SK-N-SH (cell line): ENCODE data around the gene TANGO6. TPM values are rescaled to one million over a fixed set of nuclear protein-coding genes. Genes with fewer than 3 reads are reported as not detected.

ENCODE experiments used
- CTCF ChIA-PET: fragments of 300-600, 350-600 bp; formaldehyde crosslinking; extraction: SDS; loops from one replicate; lab custom pipeline; 2021; lab: Yijun Ruan, JAX
- POLR2A ChIA-PET: fragments of 350-600 bp; sonication (Branson Sonifier 250); formaldehyde crosslinking; extraction: SDS; loops from one replicate; lab custom pipeline; 2020; ENCODE audit warnings: antibody characterized with exemption, inconsistent platforms; lab: Yijun Ruan, JAX
- DNase-seq: peaks from one replicate; pipeline ENCODE4 v3.0.0; 2012
- H2AFZ ChIP-seq: fragments of 200-600 bp; sonication (generic); 2 replicates; pipeline ENCODE4 v1.8.1; 2016; ENCODE audit warnings: antibody characterized with exemption, mild to moderate bottlenecking, low read depth
- H3F3A ChIP-seq: fragments of 200-600 bp; sonication (generic); replicated peaks from 2 replicates; pipeline ENCODE3; 2016; ENCODE audit warnings: antibody characterized with exemption, mild to moderate bottlenecking; ENCODE audit not compliant: insufficient read depth
- H3K27ac ChIP-seq, 2 experiments: fragments of 200-500 bp in 1 of 2; fragments of 200-600 bp in 1 of 2; sonication (Bioruptor generic) in 1 of 2; sonication (generic), shearing (Covaris generic) in 1 of 2; 2 replicates each; pipeline versions ENCODE4 v1.5.1 to v1.6.1; 2014 to 2016; ENCODE audit warnings: low read depth in 2 of 2, inconsistent platforms in 1 of 2, low read length in 1 of 2, mild to moderate bottlenecking in 1 of 2, mixed read lengths in 1 of 2
- H3K27me3 ChIP-seq: fragments of 200-600 bp; sonication (generic), shearing (Covaris generic); 2 replicates; pipeline ENCODE4 v1.6.1; 2016; ENCODE audit warnings: mixed run types; ENCODE audit not compliant: insufficient read depth
- H3K36me3 ChIP-seq, 2 experiments: fragments of 200-500 bp in 1 of 2; fragments of 200-600 bp in 1 of 2; sonication (Bioruptor generic) in 1 of 2; sonication (generic) in 1 of 2; replicated peaks in 1 of 2; 2 replicates each; pipeline versions ENCODE3 to v1.5.1; 2014 to 2016; ENCODE audit warnings: low read length in 1 of 2, mild to moderate bottlenecking in 1 of 2; ENCODE audit not compliant: insufficient read depth in 2 of 2, control insufficient read depth in 1 of 2
- H3K4me1 ChIP-seq, 2 experiments: fragments of 200-500 bp in 1 of 2; fragments of 200-600 bp in 1 of 2; sonication (Bioruptor generic) in 1 of 2; sonication (generic), shearing (Covaris generic) in 1 of 2; 2 replicates each; pipeline versions ENCODE4 v1.5.1 to v1.6.1; 2014 to 2016; ENCODE audit warnings: low read depth in 1 of 2, low read length in 1 of 2, mixed run types in 1 of 2; ENCODE audit not compliant: insufficient read depth in 2 of 2, control insufficient read depth in 1 of 2
- H3K4me2 ChIP-seq: fragments of 200-600 bp; sonication (generic), shearing (Covaris generic); 2 replicates; pipeline ENCODE4 v1.6.1; 2017; ENCODE audit warnings: mixed run types
- H3K4me3 ChIP-seq, 2 experiments: fragments of 200-500 bp in 1 of 2; fragments of 200-600 bp in 1 of 2; sonication (Bioruptor generic) in 1 of 2; sonication (generic), shearing (Covaris generic) in 1 of 2; 2 replicates each; pipeline versions ENCODE4 v1.5.1 to v1.8.1; 2014 to 2016; ENCODE audit warnings: low read depth in 2 of 2, inconsistent platforms in 1 of 2, low read length in 1 of 2, mild to moderate bottlenecking in 1 of 2, mixed read lengths in 1 of 2, moderate library complexity in 1 of 2
- H3K79me2 ChIP-seq: fragments of 200-600 bp; sonication (generic); 2 replicates; pipeline ENCODE4 v1.8.1; 2017; ENCODE audit warnings: mild to moderate bottlenecking; ENCODE audit not compliant: insufficient read depth
- H3K9ac ChIP-seq: fragments of 200-600 bp; sonication (generic); 2 replicates; pipeline ENCODE4 v1.6.1; 2017; ENCODE audit warnings: mixed run types
- H3K9me2 ChIP-seq: fragments of 200-600 bp; sonication (generic); 2 replicates; pipeline ENCODE4 v1.6.1; 2017; ENCODE audit warnings: mixed run types
- H3K9me3 ChIP-seq: fragments of 200-600 bp; sonication (generic); 2 replicates; pipeline ENCODE4 v1.6.1; 2017; ENCODE audit warnings: mixed run types, mild to moderate bottlenecking, moderate library complexity
- H4K20me1 ChIP-seq: fragments of 200-600 bp; sonication (generic); 2 replicates; pipeline ENCODE4 v1.6.1; 2017; ENCODE audit warnings: mild to moderate bottlenecking, mixed run types; ENCODE audit not compliant: insufficient read depth
- ELF1 ChIP-seq: IDR thresholded peaks from 2 replicates; pipeline ENCODE4 v1.4.0; 2012
- EP300 ChIP-seq, 2 experiments: IDR thresholded peaks; 2 replicates each; pipeline versions ENCODE4 v1.4.0 to v1.6.1; 2012; ENCODE audit warnings: borderline replicate concordance in 1 of 2, low read depth in 1 of 2, low read length in 1 of 2
- FOSL2 ChIP-seq: IDR thresholded peaks from 2 replicates; pipeline ENCODE4 v1.4.0; 2012; ENCODE audit warnings: low read depth, mild to moderate bottlenecking, moderate library complexity, borderline replicate concordance
- FOXJ3 ChIP-seq: sonication (generic); formaldehyde crosslinking; IDR thresholded peaks from 2 replicates; pipeline ENCODE4 v1.5.1; 2020; ENCODE audit warnings: mild to moderate bottlenecking, missing genetic modification reagents
- GATA2 ChIP-seq: sonication (generic); formaldehyde crosslinking; IDR thresholded peaks from 2 replicates; pipeline ENCODE4 v1.5.0; 2020; ENCODE audit warnings: mild to moderate bottlenecking, missing genetic modification reagents
- JUND ChIP-seq: IDR thresholded peaks from 2 replicates; pipeline ENCODE4 v1.4.0; 2012
- MXI1 ChIP-seq: IDR thresholded peaks from 2 replicates; pipeline ENCODE4 v1.6.1; 2012; ENCODE audit warnings: mild to moderate bottlenecking, low read depth, low read length, improper control_type of control experiment
- NFIC ChIP-seq: IDR thresholded peaks from 2 replicates; pipeline ENCODE4 v1.4.0; 2012; ENCODE audit warnings: borderline replicate concordance
- NRF1 ChIP-seq: IDR thresholded peaks from 2 replicates; pipeline ENCODE4 v1.6.1; 2012; ENCODE audit warnings: low read depth, mild to moderate bottlenecking, low read length
- RAD21 ChIP-seq: IDR thresholded peaks from 2 replicates; pipeline ENCODE4 v1.6.1; 2012; ENCODE audit warnings: mild to moderate bottlenecking, low read length
- RFX5 ChIP-seq: IDR thresholded peaks from 2 replicates; pipeline ENCODE4 v1.6.1; 2012; ENCODE audit warnings: mild to moderate bottlenecking, improper control_type of control experiment, low read length
- RXRA ChIP-seq: IDR thresholded peaks from 2 replicates; pipeline ENCODE4 v1.4.0; 2012; ENCODE audit warnings: low read depth, mild to moderate bottlenecking, borderline replicate concordance
- SMC3 ChIP-seq: IDR thresholded peaks from 2 replicates; pipeline ENCODE4 v1.6.1; 2012; ENCODE audit warnings: low read depth, low read length, improper control_type of control experiment
- TAF1 ChIP-seq: IDR thresholded peaks from 2 replicates; pipeline ENCODE4 v1.6.1; 2012; ENCODE audit warnings: low read depth, mild to moderate bottlenecking, low read length, moderate library complexity, borderline replicate concordance
- TCF12 ChIP-seq: IDR thresholded peaks from 2 replicates; pipeline ENCODE4 v1.4.0; 2012
- TEAD4 ChIP-seq: IDR thresholded peaks from 2 replicates; pipeline ENCODE4 v1.4.0; 2012; ENCODE audit warnings: mild to moderate bottlenecking, borderline replicate concordance; ENCODE audit not compliant: insufficient read depth
- WGBS: methylation state at CpG from one replicate; pipeline ENCODE4 v1.1.6; 2017; ENCODE audit warnings: low lambda C conversion rate; 5-methylcytosine and 5-hydroxymethylcytosine counted together
- polyA plus RNA-seq, 3 experiments: library from polyadenylated mRNA; depleted of rRNA; stranded (reverse); fragments of >200 nt; gene quantifications; 2 replicates each; pipeline ENCODE4 v1.2.3, GENCODE V29; 2012
- TF ChIP-seq, protein P1 (sequence below): IDR thresholded peaks from 2 replicates; pipeline ENCODE4 v1.4.0; 2012; ENCODE audit warnings: low read depth
- TF ChIP-seq, protein P2 (sequence below): IDR thresholded peaks from 2 replicates; pipeline ENCODE4 v1.4.0; 2012; ENCODE audit warnings: low read depth, borderline replicate concordance
- TF ChIP-seq, protein P3 (sequence below): IDR thresholded peaks from 2 replicates; pipeline ENCODE4; 2012

The TANGO6 gene
- polyA plus RNA-seq, 1 of the 3 experiments (the other 2 are of a cell fraction) = 5.5 TPM

DNA sequence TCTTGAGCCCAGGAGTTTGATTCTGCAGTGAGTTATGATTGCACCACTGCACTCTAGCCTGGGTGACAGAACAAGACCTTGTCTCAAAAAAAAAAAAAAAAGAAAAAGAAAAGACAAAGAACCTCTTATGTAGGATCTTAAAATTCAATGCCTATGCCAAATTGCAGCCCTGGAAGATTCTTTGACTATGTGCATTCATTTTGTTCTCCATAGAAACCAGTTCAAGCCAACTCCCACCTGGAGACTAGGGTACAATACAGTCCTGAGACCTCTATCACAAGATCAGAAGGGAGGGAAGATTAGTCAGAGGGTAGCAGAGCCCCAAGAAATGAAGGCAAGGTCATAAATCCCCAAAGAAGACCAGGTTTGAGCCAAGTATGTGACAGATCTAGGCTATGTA lies 171.5 kb downstream of the TANGO6 start:
- ChIA-PET CTCF (no interaction called here), POLR2A (no interaction called here)
- H3K36me3 ChIP-seq = no peaks in the 10 kb centered on the region
- H3F3A ChIP-seq = peaks cover 12% of the 10 kb centered on the region
- no peak overlapping the region for H3K27ac ChIP-seq
- no peaks in the 10 kb centered on the region for H3K27me3 ChIP-seq
- no peak overlapping the region for H3K9ac ChIP-seq
- no peaks in the 10 kb centered on the region for H4K20me1 ChIP-seq
- no peaks in the 10 kb centered on the region for H3K79me2 ChIP-seq
- peaks cover 3 to 10% of the 10 kb centered on the region in 2 experiments; a peak in 2 of 4 replicates for H3K4me1 ChIP-seq
- no peaks in the 10 kb centered on the region for H3K9me3 ChIP-seq
- DNase-seq = no peak
- no peaks in the 10 kb centered on the region for H3K9me2 ChIP-seq
- no peak overlapping the region for H3K4me3 ChIP-seq
- H3K4me2 ChIP-seq = no peak overlapping the region
- H2AFZ ChIP-seq = no peak overlapping the region
- TF ChIP-seq RAD21 (no peak), FOXJ3 (CRISPR knock-in tag) (no peak), GATA2 (CRISPR knock-in tag) (no peak), EP300 (IDR thresholded peaks at IDR 0.05; ENCODE audit: borderline replicate concordance in 1 of 2, low read depth in 1 of 2, low read length in 1 of 2) (no peak), NRF1 (no peak), ELF1 (no peak), TAF1 (no peak), TCF12 (no peak), MXI1 (no peak), NFIC (no peak), RFX5 (no peak), FOSL2 (no peak)
- TF ChIP-seq, protein P1, sequence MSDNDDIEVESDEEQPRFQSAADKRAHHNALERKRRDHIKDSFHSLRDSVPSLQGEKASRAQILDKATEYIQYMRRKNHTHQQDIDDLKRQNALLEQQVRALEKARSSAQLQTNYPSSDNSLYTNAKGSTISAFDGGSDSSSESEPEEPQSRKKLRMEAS = no peak

DNA sequence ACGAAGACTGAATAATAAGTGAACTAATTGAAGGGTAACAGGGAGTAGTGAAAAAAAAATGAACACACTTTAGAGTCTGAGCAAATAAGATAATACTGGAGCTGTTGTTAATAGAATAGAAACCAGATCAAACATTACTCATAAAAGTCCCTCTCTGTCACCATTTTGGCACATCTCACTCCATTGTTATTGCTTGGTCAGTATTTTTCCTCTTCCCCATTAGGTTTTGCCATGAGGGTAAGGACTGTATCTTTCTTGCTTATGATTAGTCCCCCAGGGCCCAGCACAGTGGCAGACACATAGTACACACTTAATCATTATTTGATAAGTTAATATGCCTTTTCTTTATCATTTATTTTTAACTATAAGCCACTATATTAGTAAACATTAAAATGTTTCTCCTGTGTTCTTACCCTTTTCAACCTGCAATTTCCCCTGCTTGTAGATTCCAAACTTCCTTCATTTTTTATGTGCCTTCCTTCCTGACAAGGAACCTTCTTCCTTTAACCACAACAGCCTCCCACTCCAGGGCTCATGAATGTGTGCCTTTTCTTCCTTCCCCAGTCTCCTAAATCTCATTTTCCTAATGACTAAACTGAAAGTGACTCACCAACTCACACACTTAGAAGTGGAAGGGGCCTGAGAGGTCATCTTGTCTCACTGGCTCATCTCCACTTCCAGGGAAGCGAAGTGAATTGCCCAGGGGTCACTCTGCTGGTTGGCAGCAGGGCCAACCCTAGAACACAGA lies 173.9 kb downstream of the TANGO6 start:
- Histone ChIP-seq H3K79me2 (no peaks in the 10 kb centered on the region), H3K27ac (peak overlapping the region; percentile 18 to 62), H3K9me3 (no peaks in the 10 kb centered on the region), H3K9me2 (no peaks in the 10 kb centered on the region), H3K4me1 (peaks cover 3 to 10% of the 10 kb centered on the region in 2 experiments; a peak in 2 of 4 replicates), H3K36me3 (no peaks in the 10 kb centered on the region), H3F3A (peaks cover 12% of the 10 kb centered on the region), H4K20me1 (no peaks in the 10 kb centered on the region), H3K27me3 (no peaks in the 10 kb centered on the region), H3K4me2 (0 out of 2 replicates have a peak overlapping the region, but pooled peaks have one; percentile 30), H2AFZ (0 out of 2 replicates have a peak overlapping the region, but pooled peaks have one; percentile 20), H3K9ac (no peak overlapping the region; the same call in 1 of the 2 replicates), H3K4me3 (no peak overlapping the region)
- peak; percentile 81 for TF ChIP-seq FOSL2
- TF ChIP-seq RXRA = peak; percentile 61; the same call in 1 of the 2 replicates
- peak; percentile 41; the same call in 1 of the 2 replicates for TF ChIP-seq TCF12
- TF ChIP-seq, protein P2, sequence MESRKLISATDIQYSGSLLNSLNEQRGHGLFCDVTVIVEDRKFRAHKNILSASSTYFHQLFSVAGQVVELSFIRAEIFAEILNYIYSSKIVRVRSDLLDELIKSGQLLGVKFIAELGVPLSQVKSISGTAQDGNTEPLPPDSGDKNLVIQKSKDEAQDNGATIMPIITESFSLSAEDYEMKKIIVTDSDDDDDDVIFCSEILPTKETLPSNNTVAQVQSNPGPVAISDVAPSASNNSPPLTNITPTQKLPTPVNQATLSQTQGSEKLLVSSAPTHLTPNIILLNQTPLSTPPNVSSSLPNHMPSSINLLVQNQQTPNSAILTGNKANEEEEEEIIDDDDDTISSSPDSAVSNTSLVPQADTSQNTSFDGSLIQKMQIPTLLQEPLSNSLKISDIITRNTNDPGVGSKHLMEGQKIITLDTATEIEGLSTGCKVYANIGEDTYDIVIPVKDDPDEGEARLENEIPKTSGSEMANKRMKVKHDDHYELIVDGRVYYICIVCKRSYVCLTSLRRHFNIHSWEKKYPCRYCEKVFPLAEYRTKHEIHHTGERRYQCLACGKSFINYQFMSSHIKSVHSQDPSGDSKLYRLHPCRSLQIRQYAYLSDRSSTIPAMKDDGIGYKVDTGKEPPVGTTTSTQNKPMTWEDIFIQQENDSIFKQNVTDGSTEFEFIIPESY = no peak
- TF ChIP-seq, protein P3, sequence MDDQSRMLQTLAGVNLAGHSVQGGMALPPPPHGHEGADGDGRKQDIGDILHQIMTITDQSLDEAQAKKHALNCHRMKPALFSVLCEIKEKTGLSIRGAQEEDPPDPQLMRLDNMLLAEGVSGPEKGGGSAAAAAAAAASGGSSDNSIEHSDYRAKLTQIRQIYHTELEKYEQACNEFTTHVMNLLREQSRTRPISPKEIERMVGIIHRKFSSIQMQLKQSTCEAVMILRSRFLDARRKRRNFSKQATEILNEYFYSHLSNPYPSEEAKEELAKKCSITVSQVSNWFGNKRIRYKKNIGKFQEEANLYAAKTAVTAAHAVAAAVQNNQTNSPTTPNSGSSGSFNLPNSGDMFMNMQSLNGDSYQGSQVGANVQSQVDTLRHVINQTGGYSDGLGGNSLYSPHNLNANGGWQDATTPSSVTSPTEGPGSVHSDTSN = peak; percentile 55
- no peak for TF ChIP-seq SMC3
- TF ChIP-seq EP300 (IDR thresholded peaks at IDR 0.05; ENCODE audit: borderline replicate concordance in 1 of 2, low read depth in 1 of 2, low read length in 1 of 2) = peak in 1 of 2 experiments; percentile 49; a peak in 1 of 4 replicates
- peak; percentile 70; the same call in 1 of the 2 replicates for TF ChIP-seq JUND
- TF ChIP-seq TEAD4 = no peak
- peak; percentile 38; the same call in 1 of the 2 replicates for TF ChIP-seq NFIC
- ChIA-PET POLR2A (no interaction called here), CTCF (interaction anchor here (1.6 kb wide), 1 partner anchor 17 kb away, joined by 3 read pairs; no protein-coding TSS in a partner anchor)
- 52% methylated on average over 2 of the region's 2 CpGs for WGBS
- DNase-seq = peak; percentile 11
